Astrocyte of the spinal cord (primary cell): Measurements from ENCODE around the gene COPS7A.

Source experiments
- DNase-seq: peaks from one replicate; pipeline ENCODE4 v3.0.0; 2011; ENCODE audit warnings: low read depth, low spot score
- H3K4me3 ChIP-seq: 2 replicates; pipeline ENCODE4 v1.5.1; 2011; ENCODE audit warnings: low read depth, mild to moderate bottlenecking, low read length, moderate library complexity
- in situ Hi-C: cut with HindIII; loops from 2 replicates; pipeline ENCODE4 v1.10.0; 2017; ENCODE audit warnings: low sequenced_read_pairs
- TF ChIP-seq, protein P1 (sequence below): IDR thresholded peaks from 2 replicates; pipeline ENCODE4 v1.5.1; 2012; ENCODE audit warnings: low read depth, mild to moderate bottlenecking, low read length, inconsistent platforms

Gene COPS7A

DNA sequence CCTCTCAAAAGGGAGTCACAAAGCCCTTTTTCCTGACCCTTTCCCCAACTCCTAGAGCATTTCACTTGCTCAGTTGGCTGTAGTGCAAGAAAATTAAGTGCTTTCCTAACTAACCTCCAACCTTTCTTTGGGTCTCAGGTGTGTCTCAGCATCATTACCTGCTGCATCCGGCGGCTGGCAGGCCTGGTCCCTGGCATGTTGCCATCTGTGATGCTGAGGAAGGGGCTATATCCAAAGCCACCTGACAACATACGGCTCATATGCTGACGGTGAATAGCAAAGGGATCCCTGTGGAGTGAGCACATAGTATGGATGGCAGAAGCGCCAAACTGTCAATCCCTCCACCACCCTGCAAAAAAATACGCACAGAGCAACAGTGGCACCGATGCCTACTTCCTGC, 27.9 kb downstream of the COPS7A start:
- TF ChIP-seq, protein P1, sequence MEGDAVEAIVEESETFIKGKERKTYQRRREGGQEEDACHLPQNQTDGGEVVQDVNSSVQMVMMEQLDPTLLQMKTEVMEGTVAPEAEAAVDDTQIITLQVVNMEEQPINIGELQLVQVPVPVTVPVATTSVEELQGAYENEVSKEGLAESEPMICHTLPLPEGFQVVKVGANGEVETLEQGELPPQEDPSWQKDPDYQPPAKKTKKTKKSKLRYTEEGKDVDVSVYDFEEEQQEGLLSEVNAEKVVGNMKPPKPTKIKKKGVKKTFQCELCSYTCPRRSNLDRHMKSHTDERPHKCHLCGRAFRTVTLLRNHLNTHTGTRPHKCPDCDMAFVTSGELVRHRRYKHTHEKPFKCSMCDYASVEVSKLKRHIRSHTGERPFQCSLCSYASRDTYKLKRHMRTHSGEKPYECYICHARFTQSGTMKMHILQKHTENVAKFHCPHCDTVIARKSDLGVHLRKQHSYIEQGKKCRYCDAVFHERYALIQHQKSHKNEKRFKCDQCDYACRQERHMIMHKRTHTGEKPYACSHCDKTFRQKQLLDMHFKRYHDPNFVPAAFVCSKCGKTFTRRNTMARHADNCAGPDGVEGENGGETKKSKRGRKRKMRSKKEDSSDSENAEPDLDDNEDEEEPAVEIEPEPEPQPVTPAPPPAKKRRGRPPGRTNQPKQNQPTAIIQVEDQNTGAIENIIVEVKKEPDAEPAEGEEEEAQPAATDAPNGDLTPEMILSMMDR: no peak
- H3K4me3 ChIP-seq: peak overlapping the region; percentile 88
- DNase-seq: no peak
- in situ Hi-C loops: no loop called here

DNA sequence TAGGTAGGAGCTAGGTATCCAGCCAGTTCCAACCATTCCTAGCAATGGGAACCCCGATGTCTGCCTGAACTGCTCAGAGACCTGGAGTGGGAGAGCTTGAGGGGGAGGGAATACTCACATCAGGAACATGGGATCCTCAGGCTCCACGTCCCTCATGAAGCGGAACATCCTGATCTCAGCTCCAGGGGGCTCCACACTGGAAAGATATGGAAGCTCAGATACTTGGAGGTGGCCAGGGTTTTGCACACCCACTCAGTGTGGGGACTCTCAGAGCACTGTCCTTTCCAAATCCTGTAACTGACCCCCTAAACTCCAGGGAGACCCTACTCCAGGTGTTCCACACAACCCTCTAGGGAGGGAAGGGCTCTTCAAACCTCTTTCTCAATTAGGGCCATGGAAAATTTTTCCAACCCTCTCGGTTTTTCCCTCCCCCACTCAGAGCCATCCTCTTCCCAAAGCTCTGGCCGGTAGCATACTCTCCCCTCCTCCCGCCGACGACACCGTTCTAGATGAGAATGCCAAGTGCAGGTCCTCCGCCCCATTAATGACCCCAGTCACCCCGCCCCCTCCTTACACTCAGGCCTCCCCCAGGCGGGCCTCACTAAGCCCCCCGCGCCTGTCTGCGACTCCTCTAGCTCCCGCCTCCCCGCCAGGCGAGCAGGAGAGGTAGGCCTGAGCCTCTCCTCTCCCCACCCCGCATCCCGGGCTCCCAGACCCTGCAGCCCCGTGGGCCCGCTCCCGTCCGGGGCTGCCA, 28.5 kb downstream of the COPS7A start:
- in situ Hi-C loops: no loop called here

DNA sequence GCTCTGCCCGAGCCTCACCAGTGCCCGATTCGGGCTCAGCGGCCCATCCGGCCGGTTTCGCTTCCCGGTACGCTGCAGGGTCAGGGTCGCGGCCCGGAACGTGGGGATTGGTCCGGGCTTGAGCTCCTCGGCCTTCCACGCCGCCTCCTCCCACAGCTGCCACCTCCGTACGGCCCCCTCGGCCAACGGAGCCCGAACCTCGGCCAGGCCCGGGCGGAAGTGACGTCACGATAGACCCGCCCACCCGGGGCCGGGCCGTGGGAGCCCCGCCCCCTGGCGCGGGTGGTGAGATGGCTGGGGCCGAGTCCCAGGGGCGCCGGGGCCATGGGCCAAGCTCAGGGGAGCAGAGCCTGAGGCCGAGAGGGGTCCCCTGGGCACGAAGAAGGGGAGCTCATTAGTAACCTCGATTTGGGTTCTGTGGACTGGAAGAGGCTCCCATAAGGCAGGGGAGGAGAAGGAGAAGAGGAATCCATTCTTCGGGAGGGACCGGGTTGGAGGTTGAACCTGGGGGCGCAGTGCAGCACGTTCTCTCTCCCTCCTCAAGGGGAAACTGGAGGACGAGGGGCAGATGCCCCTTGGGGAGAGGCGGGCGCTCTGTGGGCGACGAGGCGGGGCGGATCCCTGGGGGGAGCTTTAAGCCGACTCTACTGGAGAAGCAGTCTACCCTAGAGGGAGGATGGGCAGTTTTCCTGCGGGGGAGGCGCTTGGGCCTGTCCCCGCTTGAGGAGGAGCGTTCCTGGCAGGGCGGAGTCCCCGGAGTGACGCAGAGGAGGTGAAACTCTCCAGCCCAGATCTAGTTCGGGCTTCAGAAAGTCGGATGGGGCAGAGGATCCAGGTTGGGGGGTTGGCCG, 29.3 kb downstream of the COPS7A start, which contains the start of gene MLF2:
MLF2 (minus strand) TSS at position 221 of the 851 bp plus-strand sequence. CDS start 807 bp downstream, outside the sequence.
- H3K4me3 ChIP-seq: peak within 1 kb of the TSS; percentile 88
- TF ChIP-seq, protein P1: peak; percentile 98
- peak; percentile 100 for DNase-seq
- in situ Hi-C loops: no loop called here

More for the DNA sequence above, 28.5 kb downstream of the COPS7A start:
- TF ChIP-seq, protein P1: peak; percentile 61
- peak; percentile 52 for DNase-seq
- peak overlapping the region; percentile 88 for H3K4me3 ChIP-seq

DNA sequence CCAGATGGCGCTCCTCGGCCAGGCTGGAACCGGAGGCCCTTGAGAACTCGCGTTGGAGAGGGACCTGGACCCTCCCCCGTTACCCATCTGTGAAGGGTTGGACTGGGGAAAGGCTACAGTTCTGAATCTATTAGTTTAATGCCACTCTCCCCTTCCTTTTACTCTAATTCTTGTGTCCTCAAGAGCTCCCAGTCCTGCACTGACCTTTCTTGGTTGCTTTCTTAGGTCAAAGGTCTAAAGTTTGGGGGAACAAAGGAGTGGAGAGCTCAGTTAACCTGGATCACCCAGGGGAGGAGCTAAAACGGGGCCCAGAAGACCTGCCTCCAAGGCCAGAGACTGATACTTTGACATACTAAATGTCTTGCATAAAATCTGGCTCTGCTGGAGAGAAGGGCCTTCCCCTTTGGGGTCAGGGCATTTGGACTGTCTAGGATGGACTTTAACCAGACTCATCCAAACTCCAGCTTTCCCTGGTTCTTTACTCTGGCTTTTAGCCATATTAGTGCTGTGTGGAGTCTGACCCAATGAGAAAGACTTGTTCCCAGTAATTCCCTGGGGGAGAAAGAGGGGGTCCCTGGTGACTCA, 30.0 kb downstream of the COPS7A start:
- no peak for DNase-seq
- in situ Hi-C loops: no loop called here
- TF ChIP-seq, protein P1: no peak
- H3K4me3 ChIP-seq: no peak overlapping the region

DNA sequence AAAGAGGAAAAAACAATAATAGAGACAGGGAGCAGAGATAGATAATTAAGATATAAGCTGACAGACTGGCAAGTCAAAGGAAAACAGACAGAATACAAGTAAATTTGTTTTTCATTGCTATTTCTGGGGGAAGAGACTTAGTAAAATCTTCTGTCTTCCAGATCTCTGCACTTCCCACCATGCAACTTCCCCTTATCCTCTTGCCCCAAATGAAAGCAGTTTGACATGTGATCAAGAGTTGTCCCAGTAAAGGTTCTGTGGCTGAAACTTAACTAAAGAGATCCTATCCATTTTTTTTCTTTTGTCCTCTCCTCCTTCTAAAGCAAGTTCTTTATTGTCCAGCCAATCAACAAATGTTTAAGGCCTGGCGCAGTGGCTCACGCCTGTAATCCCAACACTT, 30.6 kb downstream of the COPS7A start:
- H3K4me3 ChIP-seq: no peak overlapping the region
- no peak for DNase-seq
- in situ Hi-C loops: no loop called here
- TF ChIP-seq, protein P1: no peak

DNA sequence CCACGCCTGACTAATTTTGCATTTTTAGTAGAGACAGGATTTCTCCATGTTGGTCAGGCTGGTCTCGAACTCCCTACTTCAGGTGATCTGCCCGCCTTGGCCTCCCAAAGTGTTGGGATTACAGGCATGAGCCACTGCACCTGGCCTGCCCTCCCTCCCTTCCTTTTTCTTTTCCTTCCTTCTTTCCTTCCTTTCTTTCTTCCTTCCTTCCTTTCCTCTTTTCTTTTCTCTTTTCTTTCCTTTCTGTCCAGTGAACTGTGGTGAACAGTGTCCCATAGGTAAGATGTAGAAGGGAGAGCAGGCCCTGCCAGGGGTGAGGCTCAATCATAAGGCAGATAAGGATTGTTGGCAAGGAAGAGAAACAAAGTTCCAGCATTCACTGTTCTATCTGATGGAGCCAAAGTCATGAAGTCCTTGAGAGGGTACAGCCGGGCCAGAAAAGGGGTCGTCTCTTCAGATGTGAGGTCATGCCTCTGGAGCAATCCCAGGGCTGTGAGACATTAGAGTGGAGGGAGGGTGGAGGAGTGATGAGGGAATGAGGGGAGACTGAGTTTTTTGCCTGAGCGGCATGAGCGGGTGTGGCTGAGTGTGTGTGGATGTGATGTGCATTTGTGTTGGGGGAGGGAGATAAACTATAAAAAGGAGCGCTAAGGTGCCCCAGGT, 33.3 kb downstream of the COPS7A start:
- DNase-seq: no peak
- no peak overlapping the region for H3K4me3 ChIP-seq
- TF ChIP-seq, protein P1: no peak
- in situ Hi-C loops: no loop called here
